NCI-H2107 treated with DMSO at 0.1 percent for 48 hours (cell line): Measurements from ENCODE around the gene ST8SIA5.

Experiments used
- DNase-seq: peaks from one replicate; lab custom pipeline; 2025; ENCODE audit not compliant: unreplicated experiment; lab: John Stamatoyannopoulos, UW

ST8SIA5 gene

GRCh38 chr18:46715062-46715461 lies 41.8 kb downstream of the ST8SIA5 start:
- no peak for DNase-seq

DNA sequence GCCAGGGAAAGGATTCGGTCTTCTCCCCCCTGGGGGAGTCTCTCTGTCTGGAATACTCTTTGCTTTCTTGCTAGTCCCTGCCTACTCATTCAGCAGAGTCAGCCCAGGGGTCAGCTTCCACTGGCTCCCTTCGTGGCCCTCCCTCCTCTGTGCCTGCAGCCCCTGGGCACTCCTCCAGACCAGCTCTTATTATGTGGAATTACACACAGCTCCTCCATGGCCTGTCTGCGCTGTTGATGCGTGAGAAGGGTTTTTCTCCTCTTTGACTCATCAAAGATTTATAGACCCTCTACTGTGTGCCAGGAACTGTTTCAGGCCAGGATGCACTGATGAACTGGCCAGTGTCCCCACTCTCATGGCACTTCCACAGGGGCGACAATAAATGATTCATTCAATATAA lies 44.4 kb downstream of the ST8SIA5 start:
- DNase-seq = no peak

- DNase-seq = no peak
Observed at GRCh38 chr18:46711444-46711863, 45.4 kb downstream of the ST8SIA5 start.

GRCh38 chr18:46706968-46707367 lies 49.9 kb downstream of the ST8SIA5 start:
- no peak for DNase-seq

DNA sequence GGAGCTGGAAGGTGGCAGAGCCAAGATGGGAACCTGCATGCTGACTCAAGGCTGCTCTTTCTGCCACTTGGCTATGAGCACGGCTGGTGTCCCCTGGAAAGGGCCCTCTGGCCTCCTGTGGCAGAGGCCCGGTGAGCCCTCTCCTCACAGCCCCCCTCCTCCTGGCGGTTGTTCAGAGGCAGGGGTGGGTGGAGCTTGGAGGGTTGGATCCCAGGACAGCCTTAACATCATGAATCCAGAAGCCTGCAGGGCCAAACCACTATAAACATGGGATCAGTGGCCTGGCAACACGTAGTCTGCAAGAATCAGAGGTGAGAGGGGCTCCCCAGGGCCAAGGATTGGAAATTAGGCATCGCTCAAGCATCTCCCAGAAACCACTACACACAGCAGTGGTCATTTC lies 51.3 kb downstream of the ST8SIA5 start:
- no peak for DNase-seq

DNA sequence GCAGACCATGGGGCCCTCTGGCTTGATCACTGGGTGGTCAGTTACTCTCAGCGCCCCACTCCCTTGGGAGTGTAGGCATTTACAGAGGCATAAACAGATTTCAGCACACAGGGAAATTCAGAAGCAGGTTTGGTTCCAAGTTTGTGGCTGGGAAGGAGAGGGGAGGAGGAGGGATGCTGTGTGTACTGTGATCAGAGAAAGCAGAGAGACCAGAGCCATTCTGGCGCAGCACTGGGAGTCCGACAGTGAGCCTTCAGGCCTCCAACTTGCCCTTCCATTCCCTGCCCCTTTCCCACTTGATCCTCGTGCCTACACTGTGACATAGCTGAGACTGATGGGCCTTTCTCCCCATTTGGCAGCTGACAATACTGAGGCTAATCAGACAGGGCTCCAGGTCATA lies 52.0 kb downstream of the ST8SIA5 start:
- no peak for DNase-seq

DNA sequence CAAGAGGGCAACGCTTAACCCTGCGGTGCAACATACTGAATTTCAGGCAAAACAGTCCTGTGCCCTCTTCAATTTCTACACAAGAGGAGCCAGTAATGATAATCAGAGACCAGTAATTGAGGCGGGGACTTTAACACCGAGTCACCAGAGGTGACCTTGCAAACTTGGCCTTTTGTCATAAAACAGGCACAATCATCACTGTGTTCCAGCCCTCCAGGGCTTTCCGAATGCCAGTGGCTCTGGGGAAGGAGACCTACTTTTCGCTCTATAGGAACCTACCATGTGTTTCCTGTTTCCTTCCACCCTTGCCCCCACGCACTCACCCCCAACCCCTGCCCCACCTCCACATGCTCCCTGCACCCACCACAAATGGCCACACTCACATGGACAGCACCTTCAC lies 52.7 kb downstream of the ST8SIA5 start:
- no peak for DNase-seq

DNA sequence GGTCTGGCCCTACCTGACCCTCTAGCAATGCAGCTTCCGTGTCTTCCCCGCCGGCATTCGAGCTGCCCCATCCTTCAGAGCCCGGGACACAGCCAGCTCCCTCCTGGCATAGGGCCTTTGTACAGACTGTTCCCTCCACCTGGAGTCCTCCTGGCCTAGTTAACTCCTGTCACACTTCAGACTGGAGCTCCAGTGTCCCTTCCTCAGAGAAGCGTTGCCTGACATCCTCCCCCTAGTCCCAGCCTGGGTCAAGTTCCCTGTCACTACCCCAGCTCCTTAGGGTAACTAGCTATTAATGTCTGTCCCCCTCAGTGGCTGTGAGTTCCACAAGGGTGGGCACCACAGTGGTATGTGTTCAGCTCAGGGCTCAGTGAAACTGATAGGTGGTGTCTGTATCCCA lies 54.4 kb downstream of the ST8SIA5 start:
- DNase-seq = no peak

DNA sequence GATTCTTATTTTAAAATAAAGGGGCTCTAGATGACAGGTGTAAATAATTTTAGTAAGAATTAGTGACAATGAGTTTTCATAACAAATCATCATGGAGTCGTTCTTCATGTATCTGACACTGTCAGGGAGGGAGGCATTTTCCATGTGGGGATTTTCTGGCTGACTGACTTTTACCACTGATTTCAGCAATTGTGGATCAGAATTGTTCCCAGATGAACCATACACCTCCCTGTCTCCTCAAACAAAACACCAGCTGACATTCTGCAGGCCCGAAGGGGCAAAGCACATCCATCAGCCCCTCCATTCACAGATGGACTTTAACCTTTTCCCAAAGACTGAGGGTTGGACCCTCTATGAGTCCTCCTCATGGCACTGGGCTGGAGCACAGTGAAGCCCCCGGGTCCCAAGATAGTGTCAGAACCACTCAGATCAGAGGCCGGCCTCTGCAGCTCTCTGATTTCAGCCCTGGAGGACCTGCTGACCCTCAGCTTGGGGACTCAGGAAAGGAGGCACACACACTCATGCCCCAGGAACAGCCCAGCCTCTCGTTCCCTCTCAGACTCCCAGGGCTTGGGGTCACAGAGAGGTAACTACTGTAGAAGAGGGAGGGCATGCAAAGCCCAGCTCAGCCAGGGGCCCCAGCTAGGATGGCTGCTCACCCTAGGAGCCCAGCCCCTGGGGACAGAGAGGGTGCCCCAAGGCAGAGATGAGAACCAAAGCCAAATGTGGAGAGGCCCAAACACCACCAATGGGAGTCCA lies 56.6 kb downstream of the ST8SIA5 start:
- DNase-seq = no peak

- no peak for DNase-seq
Observed at GRCh38 chr18:46696702-46697101, 60.2 kb downstream of the ST8SIA5 start.

DNA sequence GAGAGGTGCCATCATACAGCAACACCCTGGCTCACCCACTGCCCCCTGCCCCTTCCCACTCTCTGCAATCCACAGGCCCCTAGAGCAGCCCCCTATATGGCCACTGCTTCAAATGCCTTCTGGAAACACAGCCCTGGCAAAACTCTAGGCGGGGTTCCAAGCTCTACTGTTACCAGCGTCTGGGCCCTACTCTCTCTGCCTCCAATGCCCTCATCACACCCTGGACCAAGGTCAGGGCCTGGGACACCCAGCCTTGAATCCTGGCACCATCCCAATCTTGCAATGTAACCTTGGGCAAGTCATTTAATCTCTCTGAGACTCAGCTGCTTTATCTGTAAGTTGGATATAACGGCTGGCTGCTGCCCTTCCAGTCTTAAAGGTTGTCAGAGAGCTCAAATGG lies 60.6 kb downstream of the ST8SIA5 start:
- no peak for DNase-seq

DNA sequence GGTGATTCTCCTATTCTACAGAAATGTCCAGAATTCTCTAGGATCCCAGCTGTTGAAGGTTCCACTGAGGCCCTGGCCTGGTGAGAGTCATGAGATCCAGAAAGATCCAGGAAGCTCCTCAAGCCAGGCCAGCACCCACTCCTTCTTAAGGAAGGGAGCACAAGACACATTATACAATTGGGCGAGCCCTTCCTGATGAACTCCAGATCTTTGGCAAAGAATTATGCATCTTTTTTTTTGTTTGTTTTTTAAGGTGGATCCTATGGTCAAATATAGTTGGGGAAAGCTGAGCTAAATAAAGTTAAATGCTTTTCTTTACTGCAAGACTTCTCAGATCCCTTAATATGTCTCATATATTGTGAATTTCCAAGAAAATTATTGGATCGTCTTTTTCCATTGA lies 62.9 kb downstream of the ST8SIA5 start:
- no peak for DNase-seq

DNA sequence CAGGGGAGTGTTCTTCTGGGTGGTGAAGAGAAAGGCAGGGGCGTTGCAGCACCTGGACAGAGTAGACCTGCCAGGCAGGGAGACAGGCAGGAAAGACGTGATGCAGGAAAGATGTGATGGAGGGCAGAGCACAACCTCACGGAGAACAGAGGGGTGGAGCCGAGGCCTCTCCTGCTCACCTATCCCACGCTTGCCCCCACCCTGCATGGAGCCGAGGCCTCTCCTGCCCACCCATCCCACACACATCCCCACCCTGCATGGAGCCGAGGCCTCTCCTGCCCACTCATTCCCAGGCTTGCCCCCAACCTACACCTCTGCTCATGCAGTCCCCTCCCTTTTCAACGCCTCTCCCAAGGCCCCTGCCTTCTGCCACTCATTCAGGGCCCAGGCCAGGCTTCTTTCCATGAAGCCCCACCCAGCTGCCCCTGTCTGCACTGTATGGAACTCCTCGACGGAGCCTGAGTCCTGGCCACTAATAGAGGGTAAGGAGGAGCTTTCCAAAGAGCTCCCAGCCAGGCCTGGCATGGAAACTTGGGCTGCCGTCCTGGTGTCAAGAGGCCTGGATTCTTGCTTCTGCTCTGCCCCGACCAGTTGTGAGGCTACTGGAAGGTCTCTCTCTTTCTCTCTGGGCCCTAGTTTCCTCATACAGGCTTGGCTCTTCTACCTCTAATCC lies 67.9 kb downstream of the ST8SIA5 start:
- no peak for DNase-seq

DNA sequence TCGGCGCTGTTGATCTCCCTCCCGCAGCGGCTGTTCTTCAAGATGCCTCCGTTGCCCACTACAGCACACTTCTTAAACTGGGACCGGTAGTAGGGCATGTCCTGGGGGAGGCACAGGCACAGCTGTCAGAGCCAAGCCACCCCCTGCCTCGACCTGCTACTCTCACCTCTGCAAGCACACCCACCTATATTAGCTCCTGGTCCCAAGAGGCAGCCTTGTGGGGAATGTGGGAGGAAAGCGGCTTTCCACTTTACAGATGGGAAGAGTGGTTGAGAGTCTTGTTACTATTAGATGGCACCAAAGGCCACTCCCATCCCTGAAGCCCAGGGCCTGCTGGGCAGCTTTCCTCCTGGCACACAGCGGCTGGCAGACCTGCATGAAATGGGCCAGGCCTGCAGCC lies 70.7 kb downstream of the ST8SIA5 start:
- no peak for DNase-seq

DNA sequence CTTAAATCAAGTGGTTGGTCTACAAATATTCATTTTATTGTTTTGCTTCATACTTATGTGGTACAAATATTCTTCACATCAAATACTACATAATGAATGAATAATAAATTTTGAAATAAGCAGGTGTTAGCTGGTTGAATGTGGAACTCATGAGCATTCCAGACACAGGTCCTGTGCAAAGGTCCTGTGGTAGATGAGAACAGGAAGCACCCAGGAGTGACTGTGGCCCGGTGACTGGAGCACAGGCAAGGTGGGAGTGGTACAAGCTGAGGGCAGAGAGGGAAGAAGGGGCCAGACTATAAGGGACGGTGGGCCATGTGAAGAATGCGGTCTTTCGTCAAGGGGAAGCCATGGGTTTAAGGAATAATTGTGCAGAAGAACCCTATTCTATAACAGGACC lies 73.6 kb downstream of the ST8SIA5 start:
- DNase-seq = no peak

DNA sequence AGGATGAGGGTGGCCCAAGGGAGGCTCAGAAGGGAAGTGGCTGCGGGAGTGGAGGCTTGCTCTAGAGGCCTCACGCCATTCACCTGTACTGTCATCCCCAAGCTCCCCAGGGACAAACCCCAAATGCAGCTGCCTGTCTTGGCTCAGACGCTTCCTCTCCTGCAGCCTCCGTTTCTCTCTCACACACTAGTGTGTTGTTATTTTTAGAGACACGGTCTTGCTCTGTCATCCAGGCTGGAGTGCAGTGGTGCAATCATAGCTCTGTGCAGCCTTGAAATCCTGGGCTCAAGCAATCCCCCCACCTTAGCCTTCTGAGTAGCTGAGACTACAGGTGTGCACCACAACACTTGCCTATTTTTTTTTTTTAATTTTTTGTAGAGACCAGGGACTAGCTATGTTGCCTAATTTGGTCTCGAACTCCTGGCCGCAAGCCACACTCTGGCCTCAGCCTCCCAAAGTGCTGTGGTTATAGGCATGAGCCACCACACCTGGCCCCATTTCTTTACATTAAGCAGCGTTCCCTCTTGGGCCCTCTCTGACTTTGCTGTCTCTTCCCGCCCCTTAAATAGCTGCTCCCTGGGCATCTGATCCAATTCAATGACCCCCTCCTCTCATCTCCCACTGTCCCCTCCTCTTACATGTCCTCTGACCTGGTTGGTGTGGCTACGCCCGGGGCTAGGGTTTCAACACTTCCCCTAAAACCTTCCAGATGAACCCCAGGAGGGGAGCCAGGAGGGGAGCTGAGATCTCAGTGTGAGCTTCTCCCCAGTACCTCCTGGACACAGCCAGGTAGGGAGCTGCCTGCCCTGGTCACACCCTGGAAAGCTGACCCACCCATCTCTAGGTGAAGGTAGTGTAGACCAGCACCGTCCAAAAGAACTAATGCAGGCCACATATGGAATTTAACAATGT lies 75.8 kb downstream of the ST8SIA5 start:
- DNase-seq = no peak

- no peak for DNase-seq
Observed at GRCh38 chr18:46679846-46680598, 76.8 kb downstream of the ST8SIA5 start.

DNA sequence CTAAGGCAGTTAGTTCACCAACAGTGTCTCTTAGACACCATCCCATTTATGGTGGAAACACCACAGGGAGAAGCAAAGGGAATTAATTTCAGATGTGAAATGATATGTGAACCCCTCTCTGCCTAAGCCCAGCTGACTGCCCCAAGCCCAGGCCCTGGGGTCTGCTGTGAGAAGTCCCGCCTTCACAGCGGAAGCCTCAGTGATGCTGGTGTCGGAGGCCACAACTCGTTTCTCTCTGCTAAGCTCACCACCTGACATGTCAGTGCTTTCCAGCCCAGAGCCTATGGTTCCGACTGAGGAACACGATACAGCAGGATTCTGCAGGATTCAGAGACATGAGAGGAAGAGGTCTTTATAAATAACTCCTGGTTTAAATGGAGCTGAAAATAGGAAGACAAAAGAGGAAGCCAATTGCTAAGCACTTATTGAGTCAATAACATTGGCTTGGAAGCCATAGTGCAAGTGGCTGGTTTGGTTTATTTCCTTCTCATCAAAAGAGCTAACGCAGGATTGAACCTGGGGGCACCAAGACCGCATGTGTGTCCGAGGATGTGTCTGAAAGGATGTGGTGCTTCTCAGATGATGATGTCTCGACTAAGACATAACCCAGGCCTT lies 78.0 kb downstream of the ST8SIA5 start:
- no peak for DNase-seq

DNA sequence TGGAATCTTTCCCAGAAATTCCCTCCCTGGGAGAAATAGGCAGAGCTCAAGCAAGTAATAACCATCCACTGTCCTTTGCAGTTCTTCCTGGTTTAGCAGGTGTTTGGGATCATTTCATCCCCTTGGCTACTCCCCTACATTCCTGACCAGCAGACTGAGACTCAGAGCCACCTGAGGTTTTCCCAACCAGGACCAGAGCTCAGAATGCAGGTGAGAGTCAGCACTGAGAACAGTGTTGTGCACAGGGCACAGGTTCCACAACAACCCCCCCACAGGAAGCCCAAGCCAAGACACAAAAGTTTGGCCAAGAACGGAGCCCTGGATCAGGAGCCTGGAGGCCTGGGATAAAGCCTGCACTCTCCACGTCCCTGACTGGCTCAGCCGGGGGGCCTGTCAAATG lies 78.8 kb downstream of the ST8SIA5 start:
- DNase-seq = no peak

DNA sequence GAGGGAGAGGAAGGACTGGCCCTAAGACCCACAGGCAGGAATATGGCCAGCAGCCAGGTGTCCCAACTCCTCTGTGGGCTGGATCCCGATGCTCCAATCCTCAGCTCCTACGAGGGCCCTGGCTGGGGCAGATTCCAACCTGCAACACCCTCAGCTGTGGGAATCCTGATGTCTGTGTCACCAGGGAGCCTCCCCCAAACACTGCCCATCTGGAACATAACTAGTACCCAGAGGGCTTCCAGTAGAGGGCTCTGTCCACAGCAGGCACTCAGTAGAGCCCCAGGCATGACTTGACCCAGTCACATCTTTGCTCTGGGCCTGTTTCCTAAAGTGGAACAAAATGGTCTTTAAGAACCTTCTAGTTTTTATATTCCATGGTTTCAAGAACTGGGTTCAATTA lies 79.2 kb downstream of the ST8SIA5 start:
- no peak for DNase-seq
